SU-DHL-6 (cell line): ENCODE data around the gene GP1BA.

Experiments
- H2AFZ ChIP-seq: fragments of 200-600 bp; sonication (generic); 2 replicates; pipeline ENCODE4 v1.6.1; 2014; ENCODE audit warnings: low read depth, mild to moderate bottlenecking, moderate library complexity, mixed read lengths, antibody characterized with exemption, low read length; ENCODE audit not compliant: severe bottlenecking
- H3F3A ChIP-seq: fragments of 200-600 bp; shearing (Covaris generic); 2 replicates; pipeline ENCODE4 v1.6.0; 2016; ENCODE audit warnings: antibody characterized with exemption, mild to moderate bottlenecking; ENCODE audit not compliant: insufficient read depth
- H3K27ac ChIP-seq: fragments of 200-600 bp; sonication (generic); 2 replicates; pipeline ENCODE4 v1.5.1; 2016; ENCODE audit warnings: low read depth, mild to moderate bottlenecking, low read length, moderate library complexity, mixed read lengths
- H3K27me3 ChIP-seq: fragments of 200-600 bp; sonication (generic), shearing (Covaris generic); 2 replicates; pipeline ENCODE4 v1.6.0; 2014; ENCODE audit warnings: mild to moderate bottlenecking, low read length
- H3K36me3 ChIP-seq: fragments of 200-600 bp; sonication (generic); 2 replicates; pipeline ENCODE4 v1.6.1; 2014; ENCODE audit warnings: mild to moderate bottlenecking, low read length, mixed read lengths
- H3K4me2 ChIP-seq: fragments of 300-600, 200-600 bp; shearing (Covaris generic), sonication (generic); 2 replicates; pipeline ENCODE4 v1.6.0; 2014; ENCODE audit warnings: low read length, low read depth, mild to moderate bottlenecking; ENCODE audit not compliant: poor library complexity, severe bottlenecking
- H3K4me3 ChIP-seq: fragments of 200-600 bp; sonication (generic); 2 replicates; pipeline ENCODE4 v1.5.1; 2014; ENCODE audit warnings: antibody characterized with exemption, low read length, mild to moderate bottlenecking, mixed read lengths; ENCODE audit not compliant: insufficient read depth, poor library complexity, severe bottlenecking
- H3K79me2 ChIP-seq: fragments of 200-600 bp; sonication (generic); 2 replicates; pipeline ENCODE4 v1.6.1; 2014; ENCODE audit warnings: mild to moderate bottlenecking, low read length, moderate library complexity; ENCODE audit not compliant: insufficient read depth
- H3K9ac ChIP-seq: fragments of 200-600 bp; sonication (generic); 2 replicates; pipeline ENCODE4 v1.7.0; 2014; ENCODE audit warnings: mild to moderate bottlenecking, low read length
- H3K9me2 ChIP-seq: fragments of 200-600 bp; sonication (generic); replicated peaks from 2 replicates; pipeline ENCODE4 v1.6.1; 2014; ENCODE audit warnings: low read length; ENCODE audit not compliant: insufficient read depth
- H3K9me3 ChIP-seq: fragments of 200-600 bp; sonication (generic); 2 replicates; pipeline ENCODE4 v1.6.1; 2014; ENCODE audit warnings: low read length, mixed read lengths; ENCODE audit not compliant: insufficient read depth
- H4K20me1 ChIP-seq: fragments of 200-600 bp; sonication (generic); 2 replicates; pipeline ENCODE4 v1.6.1; 2014; ENCODE audit warnings: low read depth, mild to moderate bottlenecking, antibody characterized with exemption, low read length, moderate library complexity, mixed read lengths
- CTCF ChIP-seq: fragments of 200-600 bp; sonication (generic); IDR thresholded peaks from one replicate; pipeline ENCODE4 v1.5.1; 2017; ENCODE audit warnings: antibody characterized with exemption, mild to moderate bottlenecking, low read length, moderate library complexity; ENCODE audit not compliant: insufficient read depth, poor library complexity, severe bottlenecking
- EZH2phosphoT487 ChIP-seq: fragments of 200-600 bp; sonication (generic), shearing (Covaris generic); conservative IDR thresholded peaks from 2 replicates; pipeline ENCODE4 v1.6.1; 2018; ENCODE audit warnings: mild to moderate bottlenecking, antibody characterized with exemption, low read length, moderate library complexity, mixed read lengths

Gene GP1BA

GRCh38 chr17:4959261-4959965 lies 27.3 kb downstream of the GP1BA start:
- no peaks in the 10 kb centered on the region for H3K9me3 ChIP-seq
- H3K27ac ChIP-seq, result no peak overlapping the region

GRCh38 chr17:4960279-4960922 lies 28.3 kb downstream of the GP1BA start:
- H2AFZ ChIP-seq, result no peak overlapping the region
- H3K36me3 ChIP-seq, result no peaks in the 10 kb centered on the region
- H3K79me2 ChIP-seq, result no peaks in the 10 kb centered on the region
- H3F3A ChIP-seq, result no peaks in the 10 kb centered on the region
- TF ChIP-seq CTCF (no peak), EZH2phosphoT487 (no peak)
- no peak overlapping the region for H3K4me2 ChIP-seq
- no peaks in the 10 kb centered on the region for H3K27me3 ChIP-seq
- no peak overlapping the region for H3K27ac ChIP-seq
- H3K9me2 ChIP-seq, result no peaks in the 10 kb centered on the region
- no peaks in the 10 kb centered on the region for H4K20me1 ChIP-seq
- H3K9ac ChIP-seq, result no peak overlapping the region
- H3K4me3 ChIP-seq, result no peak overlapping the region
- no peaks in the 10 kb centered on the region for H3K9me3 ChIP-seq

More at GRCh38 chr17:4959261-4959965, 27.3 kb downstream of the GP1BA start:
- Histone ChIP-seq H3F3A (no peaks in the 10 kb centered on the region), H3K36me3 (no peaks in the 10 kb centered on the region), H3K9me2 (no peaks in the 10 kb centered on the region), H3K4me2 (no peak overlapping the region), H3K79me2 (no peaks in the 10 kb centered on the region), H3K27me3 (no peaks in the 10 kb centered on the region), H4K20me1 (no peaks in the 10 kb centered on the region), H2AFZ (no peak overlapping the region), H3K4me3 (no peak overlapping the region), H3K9ac (no peak overlapping the region)
- TF ChIP-seq CTCF (no peak), EZH2phosphoT487 (no peak)

GRCh38 chr17:4965311-4965986 lies 33.4 kb downstream of the GP1BA start:
- no peaks in the 10 kb centered on the region for H3K27me3 ChIP-seq

More at GRCh38 chr17:4965311-4965986, 33.4 kb downstream of the GP1BA start:
- H3K9me3 ChIP-seq, result no peaks in the 10 kb centered on the region
- no peak overlapping the region for H3K27ac ChIP-seq
- TF ChIP-seq CTCF (no peak), EZH2phosphoT487 (no peak)
- peaks cover 8% of the 10 kb centered on the region; the same call in 1 of the 2 replicates for H3K79me2 ChIP-seq
- no peak overlapping the region for H3K4me2 ChIP-seq
- no peaks in the 10 kb centered on the region for H4K20me1 ChIP-seq
- H3K9ac ChIP-seq, result no peak overlapping the region
- H3F3A ChIP-seq, result no peaks in the 10 kb centered on the region
- H2AFZ ChIP-seq, result no peak overlapping the region
- H3K4me3 ChIP-seq, result no peak overlapping the region
- no peaks in the 10 kb centered on the region for H3K36me3 ChIP-seq
- no peaks in the 10 kb centered on the region for H3K9me2 ChIP-seq
